ENCODE measurements around the gene GBA2.

Gene GBA2

GRCh38 chr9:35689542-35690293, 59.3 kb downstream of the GBA2 start, which contains the start of gene TPM2:
Gene TPM2, minus strand, starts transcription at chr9:35689925. Its CDS starts 108 bp downstream, at chr9:35689817.
- no peak for FAIRE-seq

GRCh38 chr9:35688558-35689541, 60.2 kb downstream of the GBA2 start:
- FAIRE-seq: no peak

DNA sequence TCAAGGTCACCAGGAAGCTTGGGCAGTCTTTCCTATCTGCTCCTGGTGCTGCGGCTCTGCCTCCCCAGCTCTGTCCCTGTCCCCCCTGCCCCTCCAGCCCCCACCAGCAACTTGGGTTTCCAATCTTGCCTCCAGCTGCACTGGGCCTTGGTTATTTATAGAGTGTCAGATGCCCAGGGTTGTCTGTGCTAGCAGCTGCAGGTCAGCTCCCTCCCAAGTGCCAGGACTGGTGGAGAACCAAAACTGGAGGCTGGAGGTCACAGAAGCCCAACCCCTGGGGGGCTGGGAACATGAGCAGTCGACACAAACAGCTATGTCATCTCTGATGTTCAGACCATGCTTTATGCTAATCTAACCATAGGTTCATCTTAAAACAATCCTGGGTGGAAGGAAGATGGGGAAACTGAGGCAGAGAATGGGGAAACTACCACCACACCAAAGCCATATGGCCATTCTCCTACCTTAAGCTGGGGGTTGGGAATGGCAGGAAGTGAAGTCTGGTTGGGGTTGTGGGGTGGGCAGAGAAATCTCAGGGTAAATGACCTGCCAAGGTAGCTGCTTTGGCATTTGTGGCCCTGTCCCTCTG, 61.0 kb downstream of the GBA2 start:
- no peak for FAIRE-seq

DNA sequence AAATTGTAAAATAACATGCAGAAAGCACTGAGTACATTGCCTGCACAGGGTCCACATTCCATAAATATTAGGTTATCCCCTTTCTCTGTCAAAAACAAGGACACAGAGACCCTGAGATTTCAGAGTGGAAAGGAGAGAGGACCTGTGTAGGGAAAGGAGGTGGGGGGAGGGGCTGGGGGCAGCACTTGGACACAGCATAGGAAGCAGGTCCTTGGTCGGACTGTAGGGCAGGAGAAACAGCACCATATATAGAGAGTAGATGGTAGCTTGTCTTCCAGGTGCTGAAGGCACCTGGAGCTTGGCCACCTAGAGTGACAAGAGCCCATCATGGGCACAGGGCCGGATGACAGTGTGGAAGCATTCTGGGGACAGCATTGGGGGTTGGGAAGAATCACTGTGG, 61.7 kb downstream of the GBA2 start:
- no peak for FAIRE-seq

Data from colon (tissue), 2 donors.